SK-MEL-5 (cell line): ENCODE measurements around the gene PCAT7. TPM values are rescaled to one million over a fixed set of nuclear protein-coding genes. Genes with fewer than 3 reads are reported as not detected.
"Not testable (repeated sequence)": the region's sequence is repeated elsewhere in the genome, so short reads cannot be mapped to it uniquely, and the experiment has no call there.

Experiments
- DNase-seq: peaks from one replicate; pipeline ENCODE4 v3.0.0-alpha.2; 2016; ENCODE audit warnings: low read depth, low spot score
- in situ Hi-C: cut with HindIII; loops from 2 replicates; pipeline ENCODE4 v1.10.0; 2016; ENCODE audit warnings: low sequenced_read_pairs, high pct_unique_total_duplicates, low pct_unique_long_range_greater_than_20kb
- polyA plus RNA-seq, 2 experiments: library from polyadenylated mRNA; depleted of rRNA; stranded (reverse); fragments of >200 nt; gene quantifications; 2 replicates each; pipeline ENCODE4 v1.2.3, GENCODE V29; 2015
- total RNA-seq: library from RNA; depleted of rRNA; stranded (reverse); fragments of >200 nt; shearing (Covaris generic); gene quantifications from 2 replicates; pipeline ENCODE4 v1.2.3, GENCODE V29; 2014; rRNA removed

The PCAT7 gene
- total RNA-seq: 0.16 TPM in 1 of 2 replicates, not detected in the other
- 0.09 and 0.42 TPM in 2 replicates for polyA plus RNA-seq (2015; cell fraction: cytosol; rRNA removed)
- 0.23 and 0.25 TPM in 2 replicates for polyA plus RNA-seq (2015; cell fraction: nucleus; rRNA removed)

DNA sequence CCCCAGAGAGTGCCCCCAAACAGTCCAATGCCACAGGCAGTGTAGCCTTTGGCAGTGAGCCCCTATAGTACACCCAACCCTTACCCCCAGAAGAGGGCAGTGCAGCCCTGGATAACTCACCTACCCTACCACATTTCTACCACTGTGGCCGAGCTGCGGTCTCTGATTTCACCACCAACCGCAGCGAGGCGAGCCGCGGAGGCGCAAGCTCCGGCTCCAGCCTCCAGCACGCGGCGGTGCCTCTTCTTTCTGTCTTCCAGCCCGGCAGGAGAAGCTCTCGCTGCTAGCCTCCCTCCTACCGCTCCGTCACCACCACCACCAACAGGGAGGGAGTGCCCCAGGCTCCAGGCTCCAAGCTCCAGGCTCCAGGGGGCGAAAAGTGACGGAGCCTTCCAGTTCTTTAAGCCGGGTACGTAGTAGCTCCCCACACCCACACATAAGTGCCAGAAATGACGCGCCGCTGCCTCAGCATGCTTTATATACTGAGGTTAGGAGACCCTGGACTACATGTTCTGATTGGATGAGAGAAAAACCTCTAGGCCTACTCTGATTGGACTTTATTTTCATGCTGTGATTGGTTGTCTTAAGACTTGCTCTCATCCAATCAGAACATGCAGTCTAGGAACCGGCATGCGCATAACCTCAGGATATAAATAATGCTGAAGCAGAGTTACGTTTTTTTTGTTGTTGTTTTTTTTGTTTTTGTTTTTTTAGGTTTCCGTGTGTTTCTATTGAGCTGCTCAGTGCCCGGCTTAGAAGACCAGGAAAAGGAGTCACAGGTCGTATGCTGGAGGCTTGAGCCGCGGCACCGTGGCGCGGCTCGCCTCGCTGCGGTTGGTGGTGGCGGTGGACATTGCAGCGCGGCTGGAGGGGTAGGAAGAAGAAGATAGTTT, at the start of gene PCAT7:
TSS of gene PCAT7 (plus strand) at position 645 of the 893 bp plus-strand sequence.
- in situ Hi-C loops: no loop called here
- DNase-seq: peak; percentile 86

DNA sequence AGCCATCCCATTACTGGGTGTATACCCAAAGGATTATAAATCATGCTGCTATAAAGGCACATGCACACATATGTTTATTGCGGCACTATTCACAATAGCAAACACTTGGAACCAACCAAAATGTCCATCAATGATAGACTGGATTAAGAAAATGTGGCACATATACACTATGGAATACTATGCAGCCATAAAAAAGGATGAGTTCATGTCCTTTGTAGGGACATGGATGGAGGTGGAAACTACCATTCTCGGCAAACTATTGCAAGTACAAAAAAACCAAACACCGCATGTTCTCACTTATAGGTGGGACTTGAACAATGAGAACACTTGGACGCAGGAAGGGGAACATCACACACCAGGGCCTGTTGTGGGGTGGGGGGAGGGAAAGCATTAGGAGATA, 48.5 kb upstream of the PCAT7 start:
- in situ Hi-C loops, DNase-seq: not testable (repeated sequence)

DNA sequence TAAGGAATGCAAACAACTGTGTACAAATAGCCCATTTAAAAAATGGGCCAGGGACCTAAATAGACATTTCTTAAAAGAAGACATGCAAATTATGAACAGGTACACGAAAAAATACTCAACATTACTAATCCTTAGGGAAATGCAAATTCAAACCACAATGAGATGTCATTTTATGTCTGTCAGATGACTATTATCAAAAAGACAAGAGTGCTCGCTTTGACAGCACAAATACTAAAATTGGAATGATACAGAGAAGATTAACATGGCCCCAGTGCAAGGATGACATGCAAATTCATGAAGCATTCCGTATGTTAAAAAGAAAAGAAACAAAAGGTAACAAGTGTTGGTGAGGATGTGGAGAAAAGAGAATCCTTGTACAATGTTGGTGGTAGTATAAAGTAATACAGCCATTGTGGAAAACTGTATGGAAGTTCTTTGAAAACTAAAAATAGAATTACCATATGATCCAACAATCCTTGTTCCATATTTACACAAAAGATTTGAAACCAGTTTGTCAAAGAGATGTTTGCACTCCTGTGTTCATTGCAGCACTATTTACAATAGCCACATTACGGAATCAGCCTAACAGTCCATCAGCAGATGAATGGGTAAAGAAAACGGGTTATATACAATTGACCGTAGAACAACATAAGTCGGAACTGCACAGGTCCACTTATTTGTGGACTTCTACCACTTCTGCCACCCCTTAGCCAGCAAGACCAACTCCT, 47.2 kb upstream of the PCAT7 start:
- in situ Hi-C loops: no loop called here

DNA sequence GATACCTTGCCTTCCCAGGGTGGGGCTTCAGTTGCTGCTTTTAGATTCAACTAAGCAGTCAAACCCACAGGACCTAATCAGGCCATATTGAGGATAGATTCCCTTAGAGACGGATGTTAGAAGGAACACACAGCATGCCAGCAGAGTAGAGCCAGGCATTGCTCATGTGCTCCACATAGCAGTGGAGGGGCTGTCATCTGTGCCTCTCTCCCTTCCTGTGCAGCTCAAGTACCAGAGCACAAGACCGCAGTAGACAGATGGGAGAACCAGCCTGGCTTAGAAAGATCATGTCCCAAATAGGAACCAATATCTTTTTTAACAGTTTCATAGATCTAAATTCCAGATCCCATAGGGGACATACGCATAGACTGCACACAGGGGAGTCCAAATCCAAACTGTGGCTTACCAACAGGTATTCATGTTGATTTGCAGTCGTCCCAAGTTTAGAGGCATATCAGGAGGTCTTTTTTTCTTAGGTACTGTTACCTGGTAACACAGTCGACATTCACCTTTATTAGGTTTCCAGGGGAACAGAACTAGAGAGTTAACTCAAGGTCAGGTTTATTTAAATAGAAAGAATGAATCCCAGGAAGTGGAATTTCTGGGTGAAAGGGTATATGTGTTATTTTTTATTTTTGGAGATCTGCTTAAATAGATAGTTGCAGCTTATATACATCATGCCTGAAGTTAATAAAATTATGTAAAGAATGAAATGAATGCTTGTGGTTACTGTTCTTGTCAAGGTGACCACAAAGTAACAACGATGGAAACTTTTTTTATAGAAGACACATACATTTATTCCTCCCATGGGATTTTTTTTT, 43.5 kb upstream of the PCAT7 start:
- in situ Hi-C loops: no loop called here
- no peak for DNase-seq

More for the DNA sequence above, 47.2 kb upstream of the PCAT7 start:
- DNase-seq: no peak

DNA sequence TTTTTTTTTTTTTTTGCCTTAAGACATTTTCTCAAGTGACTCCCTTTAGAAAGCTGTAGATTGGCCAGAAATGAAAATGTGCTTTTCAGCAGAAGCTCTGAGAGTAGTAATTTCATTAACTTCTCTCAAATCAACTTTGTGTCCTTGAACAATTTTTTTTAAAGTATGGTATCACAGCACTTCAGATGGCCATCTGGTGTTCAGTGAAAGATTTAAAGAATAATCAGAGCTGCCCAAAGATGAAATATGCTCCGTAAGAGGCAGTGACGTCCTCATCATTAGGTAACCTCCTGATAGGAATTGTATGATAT, 43.0 kb upstream of the PCAT7 start:
- DNase-seq: no peak
- in situ Hi-C loops: no loop called here

DNA sequence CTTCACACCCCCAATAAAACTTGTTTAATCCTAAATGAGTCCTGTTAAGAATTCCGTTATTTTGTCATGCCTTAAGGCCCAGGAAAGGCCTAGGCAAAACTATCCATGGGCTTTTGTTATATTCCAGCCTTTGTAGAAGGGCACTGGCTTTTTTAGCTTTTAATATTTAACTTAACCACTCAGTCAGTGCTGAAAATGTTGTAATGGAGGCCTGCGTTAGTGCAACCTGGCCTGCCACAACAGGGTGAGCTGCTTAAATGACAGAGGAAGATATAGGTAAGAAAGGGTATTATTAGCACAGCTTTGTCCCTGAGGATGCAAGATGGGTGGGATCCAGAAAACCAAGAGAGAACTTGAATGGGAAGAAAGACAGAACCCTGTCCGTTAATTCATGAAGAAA, 40.2 kb upstream of the PCAT7 start:
- no peak for DNase-seq
- in situ Hi-C loops: no loop called here

DNA sequence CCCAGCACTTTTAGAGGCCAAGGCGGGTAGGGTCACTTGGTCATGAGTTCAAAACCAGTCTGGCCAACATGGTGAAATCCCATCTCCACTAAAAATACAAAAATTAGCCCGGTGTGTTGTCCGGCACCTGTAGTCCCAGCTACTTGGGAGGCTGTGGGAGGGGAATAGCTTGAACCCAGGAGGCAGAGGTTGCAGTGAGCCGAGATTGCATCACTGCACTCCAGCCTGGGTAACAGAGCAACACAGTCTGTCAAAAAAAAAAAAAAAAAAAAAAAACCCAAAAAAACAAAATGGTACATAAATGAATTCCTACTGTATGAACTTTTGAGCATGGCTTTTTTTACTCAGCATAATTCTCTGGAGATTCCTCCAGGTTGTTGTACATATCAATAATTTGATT, 37.6 kb upstream of the PCAT7 start:
- in situ Hi-C loops: no loop called here
- no peak for DNase-seq

DNA sequence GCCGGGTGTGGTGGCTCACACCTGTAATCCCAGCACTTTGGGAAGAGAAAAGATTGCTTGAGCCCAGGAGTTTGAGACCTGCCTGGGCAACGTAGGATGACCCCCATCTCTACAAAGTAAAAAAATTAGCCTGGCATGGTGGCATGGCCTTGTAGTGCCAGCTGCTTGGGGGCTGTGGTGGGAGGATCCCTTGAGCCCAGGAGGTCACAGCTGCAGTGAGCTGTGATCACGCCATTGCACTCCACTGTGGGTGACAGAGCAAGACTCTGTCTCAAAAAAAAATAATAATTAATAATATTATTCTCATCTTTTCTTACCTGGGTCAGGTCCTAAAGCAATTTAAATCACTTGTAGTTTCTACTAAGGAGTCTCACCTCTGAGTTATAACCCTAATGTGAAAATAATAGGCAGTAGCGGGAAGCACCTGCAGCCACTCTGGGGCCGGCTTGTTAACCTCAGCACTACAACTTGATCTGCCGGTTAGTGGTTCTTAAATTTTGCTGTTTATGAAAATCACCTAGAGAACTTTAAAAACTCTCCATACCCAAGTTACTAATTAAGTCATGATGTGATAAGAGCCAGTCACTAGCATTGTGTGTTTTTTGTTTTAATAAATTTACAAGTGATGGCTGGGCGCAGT, 29.4 kb upstream of the PCAT7 start:
- DNase-seq: no peak
- in situ Hi-C loops: no loop called here

DNA sequence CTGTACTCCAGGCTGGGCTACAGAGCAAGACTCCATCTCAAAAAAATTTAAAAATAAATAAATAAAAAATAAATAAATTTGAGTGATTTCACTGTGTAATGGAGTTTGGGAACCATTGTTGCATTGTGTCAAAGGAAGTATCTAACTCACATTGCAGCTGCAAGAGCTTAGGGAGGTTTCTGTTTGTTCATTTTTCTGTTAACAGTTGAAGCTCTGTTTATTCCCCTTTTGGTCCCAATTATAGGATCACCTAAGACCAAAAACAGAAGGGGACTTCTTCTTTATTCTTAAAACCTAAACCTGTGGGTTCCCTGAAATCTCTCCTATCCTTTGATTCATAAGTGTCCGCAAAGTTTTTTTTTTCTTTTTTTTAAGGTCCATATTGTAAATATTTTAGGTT, 28.6 kb upstream of the PCAT7 start:
- no peak for DNase-seq
- in situ Hi-C loops: no loop called here

DNA sequence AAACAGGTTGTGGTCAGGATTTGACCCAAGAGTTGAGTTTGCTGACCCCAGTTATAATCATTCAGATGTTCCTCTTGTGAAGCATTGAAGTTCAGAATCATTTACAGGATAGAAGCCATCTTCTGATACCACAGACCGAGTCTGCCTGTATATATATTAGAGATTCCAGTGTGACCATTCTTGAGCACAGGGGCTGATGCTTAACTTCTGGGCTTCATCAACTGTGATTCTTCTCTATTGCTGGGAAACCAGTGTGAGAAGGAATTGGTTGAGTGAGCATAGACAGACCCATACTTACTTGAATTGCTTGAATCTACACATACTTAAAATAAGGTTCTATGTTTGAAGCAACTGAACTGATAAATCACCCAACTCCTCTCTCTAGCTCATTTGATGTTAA, 27.9 kb upstream of the PCAT7 start:
- in situ Hi-C loops: no loop called here
- no peak for DNase-seq

DNA sequence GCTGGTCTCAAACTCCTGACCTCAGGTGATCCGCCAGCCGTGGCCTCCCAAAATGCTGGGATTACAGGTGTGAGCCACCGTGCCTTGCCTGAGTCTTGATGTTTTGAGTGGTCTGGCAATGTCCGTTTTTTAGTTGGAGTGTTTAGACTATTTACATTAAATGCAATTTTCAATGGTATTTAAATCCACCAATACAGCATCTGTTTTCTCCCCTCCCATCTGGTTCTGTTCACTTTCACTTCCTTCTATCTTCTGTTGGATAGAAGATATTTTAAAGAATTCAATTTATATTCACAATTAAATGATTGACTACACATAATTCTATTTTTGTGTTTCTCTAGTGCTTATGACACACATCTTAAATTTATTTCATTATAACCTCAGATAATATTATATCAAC, 26.0 kb upstream of the PCAT7 start:
- no peak for DNase-seq
- in situ Hi-C loops: no loop called here

DNA sequence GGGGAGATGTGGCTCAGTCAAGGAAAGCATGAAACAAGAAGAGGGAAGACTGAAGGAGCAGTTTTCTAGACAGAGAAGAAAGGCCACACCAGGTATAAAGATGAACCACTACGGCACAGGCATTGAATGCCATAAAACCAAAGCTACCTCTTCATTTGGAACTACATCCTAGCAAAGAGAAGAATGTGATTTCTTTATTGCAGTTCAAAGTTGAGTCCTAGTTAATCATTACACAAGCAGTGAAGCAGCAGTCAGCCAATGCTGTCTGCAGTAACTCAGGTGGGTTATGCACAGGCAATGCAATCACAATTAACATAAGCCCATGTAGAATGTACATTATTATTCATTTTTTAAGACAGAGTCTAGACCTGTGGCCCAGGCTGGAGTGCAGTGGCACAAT, 21.7 kb upstream of the PCAT7 start:
- DNase-seq: no peak
- in situ Hi-C loops: no loop called here

DNA sequence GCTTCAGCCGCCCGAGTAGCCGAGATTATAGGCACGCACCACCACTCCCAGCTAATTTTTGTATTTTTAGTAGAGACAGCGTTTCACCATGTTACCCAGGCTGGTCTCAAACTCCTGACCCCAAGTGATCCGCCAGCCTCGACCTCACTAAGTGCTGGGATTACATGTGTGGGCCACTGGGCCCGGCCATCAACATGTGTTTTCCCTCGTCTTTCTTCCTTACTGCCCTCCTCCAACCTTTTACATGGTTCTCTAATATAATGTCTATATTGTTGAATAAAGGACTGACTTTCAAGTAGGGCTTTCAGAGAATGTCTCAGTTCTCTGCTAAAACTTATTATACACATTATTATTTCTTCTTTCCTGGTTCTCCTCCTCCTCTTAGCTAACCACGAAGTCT, 21.3 kb upstream of the PCAT7 start:
- no peak for DNase-seq
- in situ Hi-C loops: no loop called here

DNA sequence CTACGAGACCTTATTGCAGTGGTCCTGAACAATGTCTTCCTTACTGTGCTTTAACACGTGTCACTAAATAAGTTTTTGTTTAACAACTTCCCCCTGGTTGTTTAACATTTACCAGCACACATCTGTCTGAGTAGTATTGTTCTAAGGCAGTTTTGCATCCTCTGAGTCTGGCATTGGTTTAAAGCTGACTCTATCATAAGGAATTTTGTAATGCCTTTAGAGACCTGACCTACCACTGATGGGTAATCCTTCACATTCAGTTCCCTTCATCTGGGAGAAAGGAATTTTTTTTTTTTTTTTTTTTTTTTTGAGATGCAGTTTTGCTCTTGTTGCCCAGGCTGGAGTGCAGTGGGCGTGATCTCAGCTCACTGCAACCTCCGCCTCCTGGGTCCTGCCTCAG, 20.0 kb upstream of the PCAT7 start:
- in situ Hi-C loops: no loop called here
- DNase-seq: no peak

DNA sequence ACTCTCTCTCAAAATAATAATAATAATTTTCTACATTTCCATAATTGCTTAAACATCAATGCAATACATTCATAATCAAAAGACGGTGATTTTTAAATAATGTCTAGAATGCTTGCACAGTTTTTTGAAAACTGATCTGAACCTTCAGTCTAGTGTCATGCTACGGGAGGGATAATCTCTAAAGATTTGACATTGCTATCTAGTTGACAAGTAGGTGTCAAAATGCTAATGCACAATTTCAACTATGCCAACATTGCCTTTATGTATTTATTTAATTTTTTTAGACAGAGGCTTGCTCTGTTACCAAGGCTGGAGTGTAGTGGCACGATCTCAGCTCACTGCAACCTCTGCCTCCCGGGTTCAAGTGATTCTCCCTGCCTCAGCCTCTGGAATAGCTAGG, 16.0 kb upstream of the PCAT7 start:
- no peak for DNase-seq
- in situ Hi-C loops: no loop called here

DNA sequence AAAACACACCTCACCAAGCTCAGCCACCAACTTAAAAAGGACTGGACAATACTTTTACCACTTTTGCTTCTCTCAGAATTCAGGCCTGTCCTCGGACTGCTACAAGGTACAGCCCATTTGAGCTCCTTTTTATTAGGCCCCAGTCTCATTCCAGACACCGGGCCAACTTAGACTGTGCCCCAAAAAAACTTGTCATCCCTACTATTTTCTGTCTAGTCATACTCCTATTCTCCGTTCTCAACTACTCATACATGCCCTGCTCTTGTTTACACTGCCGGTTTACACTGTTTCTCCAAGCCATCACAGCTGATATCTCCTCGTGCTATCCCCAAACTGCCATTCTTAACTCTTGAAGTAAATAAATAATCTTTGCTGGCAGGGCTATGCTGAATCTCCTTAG, 10.5 kb upstream of the PCAT7 start:
- DNase-seq, in situ Hi-C loops: not testable (repeated sequence)

DNA sequence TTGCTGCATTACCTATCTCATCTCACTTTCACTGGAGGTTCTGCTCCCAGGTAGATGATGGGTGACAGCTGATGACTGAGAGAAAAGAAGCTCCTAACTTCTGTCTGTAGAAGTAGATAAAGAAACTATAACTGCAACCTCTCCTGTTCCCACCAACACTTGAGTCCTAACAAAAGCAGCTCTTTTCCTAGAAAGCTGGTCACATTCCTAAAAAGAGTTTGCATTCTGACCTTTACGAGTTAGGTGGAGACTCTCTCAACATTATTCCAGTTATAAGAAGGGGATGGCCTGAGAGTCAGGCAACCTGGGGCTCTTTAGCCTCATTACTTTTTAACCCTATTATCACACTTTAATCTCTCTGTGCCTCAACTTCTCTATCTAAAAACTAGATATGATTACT, 8.9 kb upstream of the PCAT7 start:
- DNase-seq: no peak
- in situ Hi-C loops: no loop called here
